Tongue (tissue), 2 donors: ENCODE measurements around the gene NETO2. TPM values are rescaled to one million over a fixed set of nuclear protein-coding genes. Genes with fewer than 3 reads are reported as not detected.
"Not testable (repeated sequence)": the region's sequence is repeated elsewhere in the genome, so short reads cannot be mapped to it uniquely, and the experiment has no call there.

Source experiments
- DNase-seq: peaks from one replicate; pipeline ENCODE4 v3.0.0-alpha.2; 2015
- total RNA-seq: library from RNA; depleted of rRNA; stranded (reverse); fragments of >200 nt; gene quantifications from one replicate; pipeline ENCODE4 v1.2.3, GENCODE V29; 2014

NETO2 gene
- total RNA-seq, 1 donor from 2014 or later: 7.4 TPM

DNA sequence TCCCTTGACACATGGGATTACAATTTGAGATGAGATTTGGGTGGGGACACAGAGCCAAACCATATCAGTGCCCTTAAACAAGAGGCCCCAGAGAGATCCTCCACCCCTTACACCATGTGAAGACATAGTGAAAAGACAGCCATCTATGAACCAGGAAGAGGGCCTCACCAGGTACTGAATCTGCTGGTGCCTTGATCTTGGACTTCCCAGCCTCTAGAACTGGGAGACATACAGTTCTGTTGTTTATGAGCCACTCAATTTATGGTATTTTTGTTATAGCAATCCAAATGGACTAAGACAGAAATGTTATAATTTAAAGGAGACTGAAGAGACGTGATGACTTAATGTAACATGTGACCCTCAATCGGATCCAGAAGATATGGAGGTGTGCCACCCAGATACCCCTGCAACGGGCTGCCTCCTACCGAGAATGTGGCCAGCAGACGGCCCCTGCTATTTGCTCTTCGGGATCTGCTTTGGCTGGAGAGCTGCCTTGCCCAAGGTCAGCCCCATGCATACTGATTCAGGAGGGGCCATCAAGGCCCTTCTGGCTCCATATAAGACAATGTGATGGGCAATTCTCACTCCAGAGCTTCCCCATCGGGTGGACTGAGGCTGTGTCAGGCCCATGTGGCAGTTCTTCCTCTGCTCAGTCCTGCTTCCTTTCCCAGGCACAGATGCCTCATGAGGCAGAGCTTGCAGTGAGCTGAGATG is 80.6 kb downstream of the NETO2 start:
- DNase-seq: no peak

DNA sequence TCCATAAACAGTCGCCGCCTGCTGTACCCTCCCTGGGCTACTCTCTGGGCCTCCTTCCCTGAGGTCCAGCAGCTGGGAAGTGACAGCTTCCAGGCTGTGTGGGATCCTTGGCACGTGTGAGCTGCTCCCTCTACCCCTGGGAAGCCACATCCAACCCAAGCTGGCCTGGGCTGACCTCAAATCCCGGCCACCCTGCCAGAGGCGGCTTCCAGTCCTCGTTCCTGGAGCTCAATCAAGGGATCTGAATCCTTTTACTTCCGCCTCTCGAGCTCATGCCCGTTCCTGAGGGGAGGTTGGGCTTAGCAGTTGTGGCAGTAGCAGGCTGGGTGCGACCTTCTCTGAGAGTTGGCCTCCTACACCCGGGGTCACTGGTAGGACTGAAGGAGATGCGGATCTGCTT is 82.5 kb downstream of the NETO2 start:
- no peak for DNase-seq

DNA sequence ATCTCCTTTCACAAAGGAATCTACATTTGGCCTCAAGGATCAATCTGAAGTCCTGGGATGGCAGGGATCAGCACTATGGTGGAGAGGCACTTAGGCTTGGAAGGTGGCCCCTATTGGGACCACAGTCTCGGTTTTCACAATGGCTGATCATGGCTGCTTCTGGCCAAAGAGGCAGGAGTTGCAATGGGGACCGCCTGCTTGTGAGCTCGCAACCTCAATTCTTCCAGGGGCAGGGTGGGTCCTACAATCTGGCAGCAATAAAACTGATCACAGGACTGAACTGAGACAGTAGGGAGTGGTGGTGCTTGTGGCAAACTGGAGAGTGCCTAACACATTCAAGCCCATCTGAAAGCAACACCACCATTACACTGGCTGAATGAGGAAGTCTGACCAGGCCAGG is 83.1 kb downstream of the NETO2 start:
- DNase-seq: no peak

DNA sequence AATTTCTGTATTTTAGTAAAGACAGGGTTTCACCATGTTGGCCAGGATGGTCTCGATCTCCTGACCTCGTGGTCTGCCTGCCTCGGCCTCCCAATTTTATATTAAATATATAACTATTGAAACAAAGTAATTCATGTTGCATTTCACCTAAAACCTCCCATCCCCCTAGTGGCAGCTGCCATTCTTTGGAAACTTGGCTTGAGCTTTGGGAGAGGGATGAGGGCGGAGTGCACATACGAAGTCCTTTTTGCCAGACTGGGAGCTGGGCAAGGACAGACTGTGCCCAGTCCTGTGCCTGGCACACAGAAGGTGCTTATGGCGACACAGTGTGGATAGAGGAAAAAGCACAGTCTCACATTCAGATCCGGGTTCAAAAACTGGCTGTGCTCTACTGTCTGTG is 83.8 kb downstream of the NETO2 start:
- DNase-seq: no peak

DNA sequence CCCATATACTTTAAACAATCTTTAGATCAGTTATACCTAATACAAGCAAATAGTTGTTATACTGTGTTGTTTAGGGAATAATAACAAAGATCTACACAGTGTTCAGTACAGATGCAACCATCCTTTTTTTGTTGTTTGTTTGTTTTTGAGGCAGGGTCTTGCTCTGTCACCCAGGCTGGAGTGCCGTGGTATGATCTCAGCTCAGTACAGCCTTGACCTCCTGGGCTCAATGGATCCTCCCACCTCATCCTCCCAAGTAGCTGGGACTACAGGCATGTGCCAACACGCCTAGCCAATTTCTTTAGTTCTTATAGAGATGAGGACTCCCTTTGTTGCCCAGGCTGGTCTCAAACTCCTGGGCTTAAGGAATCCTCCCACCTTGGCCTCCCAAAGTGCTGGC is 84.6 kb downstream of the NETO2 start:
- DNase-seq: not testable (repeated sequence)

DNA sequence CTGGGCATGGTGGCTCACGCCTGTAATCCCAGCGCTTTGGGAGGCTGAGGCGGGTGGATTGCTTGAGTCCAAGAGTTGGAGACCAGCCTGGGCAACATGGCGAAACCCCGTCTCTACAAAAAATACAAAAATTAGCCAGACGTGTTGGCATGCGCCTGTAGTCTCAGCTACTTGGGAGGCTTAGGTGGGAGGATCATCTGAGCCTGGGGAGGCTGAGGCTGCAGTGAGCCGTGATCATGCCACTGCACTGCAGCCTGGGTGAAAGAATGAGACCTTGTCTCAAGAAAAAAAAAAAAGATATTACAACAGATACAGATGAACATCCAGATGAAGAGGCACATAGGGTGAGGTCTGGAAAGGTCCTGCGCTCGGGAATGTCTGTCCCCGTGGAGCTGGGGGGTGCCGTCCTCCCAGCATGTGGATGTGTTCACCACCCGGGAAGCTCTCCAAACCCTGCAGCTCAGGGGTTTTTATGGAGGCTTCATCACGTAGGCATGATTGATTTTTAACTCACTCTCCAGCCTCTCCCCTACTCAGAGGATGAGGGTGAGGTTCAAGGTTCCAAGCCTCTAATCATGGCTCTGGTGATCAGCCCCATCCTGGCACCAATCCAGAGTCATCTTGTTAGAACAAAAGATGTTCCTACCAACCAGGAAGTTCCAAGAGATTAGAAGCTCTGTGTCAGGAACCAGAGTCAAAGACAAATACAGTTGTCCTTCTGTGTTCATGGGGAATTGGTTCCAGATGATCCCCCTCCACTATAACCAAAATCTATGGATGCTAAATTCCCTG is 85.3 kb downstream of the NETO2 start:
- DNase-seq: no peak

DNA sequence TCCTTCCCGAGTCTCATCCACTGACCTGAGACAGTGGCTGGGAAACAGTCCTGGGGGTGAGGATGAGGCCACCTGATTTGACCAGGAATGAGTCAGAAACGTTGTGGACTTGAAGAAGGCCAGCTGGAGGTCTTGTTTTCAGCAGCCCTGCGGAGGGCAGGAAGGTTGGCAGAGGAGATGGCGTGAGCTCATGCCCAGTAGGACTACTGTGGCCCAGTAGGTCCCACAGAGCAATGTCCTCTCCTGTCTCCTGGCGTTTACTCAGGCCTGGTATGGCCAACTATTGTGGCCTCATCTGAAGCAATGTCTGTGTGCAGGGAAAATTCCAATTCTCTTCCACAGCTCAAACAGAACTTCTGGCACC is 86.1 kb downstream of the NETO2 start:
- DNase-seq: no peak

DNA sequence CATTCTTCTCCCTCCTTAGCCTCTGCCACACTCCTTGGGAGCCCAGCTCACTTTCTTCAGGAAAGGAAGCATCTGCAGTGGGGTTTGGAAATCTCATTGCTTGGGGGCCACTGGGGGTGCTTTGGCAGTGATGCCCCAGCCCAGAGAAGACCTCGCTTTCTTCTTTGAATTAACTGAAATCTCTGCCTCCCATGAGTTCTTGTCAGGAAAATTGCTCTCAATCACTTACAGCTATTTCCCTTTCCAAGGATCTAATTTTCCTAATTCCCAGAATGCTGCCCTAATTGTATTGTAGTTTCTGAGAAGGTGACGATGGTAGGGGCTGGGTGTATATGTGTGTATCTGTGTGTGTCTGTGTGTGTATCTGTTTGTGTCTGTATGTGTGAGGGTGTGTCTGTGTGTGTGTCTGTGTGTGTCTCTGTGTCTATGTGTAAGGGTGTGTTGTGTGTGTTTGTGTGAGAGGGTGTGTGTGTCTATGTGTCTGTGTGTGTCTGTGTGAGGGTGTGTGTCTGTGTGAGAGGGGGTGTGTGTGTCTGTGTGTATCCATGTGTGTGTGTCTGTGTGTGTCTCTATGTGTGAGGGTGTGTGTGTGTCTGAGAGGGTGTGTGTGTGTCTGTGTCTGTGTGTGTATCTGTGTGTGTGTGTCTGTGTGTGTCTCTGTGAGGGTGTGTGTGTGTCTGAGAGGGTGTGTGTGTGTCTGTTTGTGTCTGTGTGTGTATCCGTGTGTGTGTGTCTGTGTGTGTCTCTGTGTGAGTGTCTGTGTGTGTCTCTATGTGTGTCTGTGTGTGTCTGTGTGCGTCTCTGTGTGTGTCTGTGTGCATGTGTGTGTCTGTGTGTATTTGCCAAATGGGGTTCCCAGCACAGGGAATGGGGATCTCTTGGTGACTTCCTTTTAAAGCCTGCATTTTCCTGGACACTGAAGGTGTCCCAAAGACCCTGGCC is 86.8 kb downstream of the NETO2 start:
- no peak for DNase-seq

DNA sequence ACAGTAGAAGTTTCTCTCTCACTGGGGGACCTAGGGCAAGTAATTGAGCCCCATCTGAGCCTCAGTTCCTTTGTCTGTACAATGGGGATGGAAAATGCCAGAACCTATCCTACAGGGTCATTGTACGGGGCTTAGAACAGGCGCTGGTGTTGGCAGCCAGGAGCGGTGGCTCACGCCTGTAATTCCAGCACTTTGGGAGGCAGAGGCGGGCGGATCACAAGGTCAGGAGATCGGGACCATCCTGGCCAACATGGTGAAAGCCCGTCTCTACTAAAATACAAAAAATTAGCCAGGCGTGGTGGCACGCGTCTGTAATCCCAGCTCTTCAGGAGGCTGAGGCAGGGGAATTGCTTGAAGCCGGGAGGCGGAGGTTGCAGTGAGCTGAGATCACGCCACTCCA is 87.7 kb downstream of the NETO2 start:
- DNase-seq: not testable (repeated sequence)

DNA sequence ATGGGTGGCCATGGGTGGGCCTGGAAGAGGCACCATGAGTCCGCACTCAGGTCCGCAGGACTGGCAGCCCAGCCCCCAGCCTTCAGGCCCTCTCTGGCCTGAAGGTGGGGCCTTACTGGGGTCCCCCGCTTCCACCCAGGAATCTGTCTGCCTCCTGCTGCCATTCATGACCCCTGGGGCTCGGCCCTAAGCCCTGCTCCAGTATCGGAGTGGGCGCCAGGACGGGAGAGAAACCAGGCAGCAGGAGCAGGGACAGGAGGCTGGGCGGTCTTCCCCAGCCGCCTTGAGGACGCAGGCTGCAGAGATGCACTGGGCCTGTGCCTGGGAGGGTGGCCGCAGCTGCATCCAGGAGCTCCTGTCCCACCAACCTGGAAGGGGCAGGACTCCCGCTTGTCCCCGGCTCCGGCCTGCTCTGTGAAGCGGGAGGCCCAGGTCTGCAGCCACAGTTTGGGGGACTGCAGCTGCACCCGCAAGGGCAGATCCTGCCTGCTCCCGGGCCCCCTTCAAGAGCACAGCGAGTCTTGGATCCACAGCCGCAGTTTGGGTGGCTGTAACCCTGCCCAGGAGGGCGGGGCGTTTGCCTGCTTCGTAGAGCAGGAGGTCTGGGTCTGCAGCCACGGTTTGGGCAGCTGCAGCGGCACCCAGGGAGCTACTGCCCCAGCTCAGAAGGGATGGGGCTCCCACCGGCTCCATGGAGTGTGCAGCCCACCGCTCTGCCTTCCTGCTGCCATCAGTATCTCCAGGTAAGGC is 88.4 kb downstream of the NETO2 start:
- DNase-seq: no peak

DNA sequence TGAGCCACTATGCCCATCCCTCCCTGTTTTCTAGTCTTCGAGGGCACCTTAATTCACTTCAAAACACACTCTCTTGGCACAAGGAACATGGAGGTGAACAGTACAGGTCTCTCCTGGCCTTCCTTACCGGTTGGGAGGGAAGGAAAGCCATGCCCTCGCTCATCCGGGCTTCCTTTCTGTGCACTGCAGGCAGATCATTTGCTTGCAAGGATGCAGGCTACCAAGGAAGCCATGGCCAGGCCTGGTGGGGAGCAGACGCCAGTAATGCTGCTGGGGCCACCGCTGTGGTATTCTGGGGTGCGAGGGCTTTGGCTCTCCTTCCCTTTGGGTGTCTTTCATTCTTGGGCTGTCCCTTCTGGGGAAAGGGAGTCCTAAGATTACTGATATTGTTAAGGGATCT is 89.4 kb downstream of the NETO2 start:
- no peak for DNase-seq

DNA sequence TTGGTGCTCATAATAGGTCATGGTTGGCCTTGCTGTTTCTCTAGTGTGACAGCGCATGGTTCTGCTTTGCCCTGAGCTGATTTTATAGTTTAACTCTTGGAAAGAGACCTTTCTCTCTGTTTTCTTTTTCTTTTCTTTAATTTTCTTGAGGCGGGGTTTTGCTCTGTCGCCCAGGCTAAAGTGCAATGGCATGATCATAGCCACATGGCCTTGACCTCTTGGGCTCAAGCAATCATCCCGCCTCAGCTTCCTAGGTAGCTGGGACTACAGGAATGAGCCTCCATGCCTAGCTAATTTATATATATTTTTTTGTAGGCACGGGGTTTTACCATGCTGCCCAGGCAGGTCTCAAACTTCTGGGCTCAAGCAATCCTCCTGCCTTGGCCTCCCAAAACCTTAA is 89.8 kb downstream of the NETO2 start:
- no peak for DNase-seq

DNA sequence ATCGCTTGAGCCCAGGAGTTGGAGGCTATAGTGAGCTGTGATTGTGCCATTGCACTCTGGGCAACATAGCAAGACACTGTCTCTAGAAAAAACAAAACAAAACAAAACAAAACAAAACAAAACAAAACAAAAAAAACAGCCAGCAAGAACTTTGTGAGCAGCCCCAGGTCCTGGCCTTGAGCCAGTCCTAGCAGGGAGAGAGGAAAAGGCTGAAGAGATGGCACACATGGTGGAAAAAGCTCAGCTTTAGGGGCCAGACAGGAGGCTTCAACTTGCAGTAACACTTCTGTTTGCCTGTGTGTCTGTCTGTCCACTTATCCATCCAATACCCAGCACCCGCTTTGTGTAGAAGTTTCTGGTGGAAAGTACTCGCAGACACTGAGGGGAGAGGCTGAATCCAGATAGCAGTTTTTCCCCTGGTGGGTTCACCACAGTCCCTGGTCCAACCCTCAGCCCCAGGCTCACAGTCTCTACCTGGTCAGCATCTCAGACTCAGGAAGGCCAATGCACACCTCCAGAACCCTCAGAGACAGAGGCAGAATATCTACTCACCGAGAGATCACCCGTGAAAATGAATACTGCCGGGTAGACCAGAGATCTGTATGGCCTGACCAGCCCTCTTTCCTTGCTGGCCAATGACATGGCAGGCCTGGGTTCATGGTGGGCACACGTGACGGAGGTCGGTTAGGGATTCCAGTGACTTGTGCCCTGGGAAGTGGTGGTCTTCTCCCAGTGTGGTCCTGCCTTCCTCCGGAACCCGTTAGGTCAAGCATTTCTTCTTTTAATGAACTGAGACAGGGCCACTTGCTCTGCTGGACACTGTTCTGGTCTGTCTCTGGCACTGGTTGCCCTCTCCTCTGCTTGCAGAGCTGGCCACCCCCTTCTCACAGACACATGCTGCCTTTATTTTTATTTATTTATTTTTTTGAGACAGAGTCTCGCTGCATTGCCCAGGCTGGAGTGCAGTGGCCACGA is 90.8 kb downstream of the NETO2 start:
- no peak for DNase-seq

DNA sequence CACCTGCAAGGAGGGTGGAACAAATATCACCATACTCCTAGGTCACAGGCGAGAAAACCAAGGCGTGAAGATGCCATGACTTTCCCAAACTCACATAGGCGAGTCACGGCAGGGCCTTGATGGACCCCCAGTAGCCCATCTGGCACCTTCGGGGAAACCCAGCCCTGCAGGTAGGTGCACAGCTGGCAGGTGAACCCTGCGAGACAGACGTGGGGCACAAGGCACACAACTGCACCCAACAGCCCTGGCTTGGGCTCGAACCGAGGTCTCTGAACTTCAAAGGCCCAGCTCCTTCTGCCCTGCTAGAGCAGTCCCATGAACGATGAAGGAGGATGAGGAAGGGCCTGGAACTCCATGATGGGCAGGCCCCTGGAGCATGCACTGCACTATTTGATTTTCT is 92.7 kb downstream of the NETO2 start:
- DNase-seq: no peak

DNA sequence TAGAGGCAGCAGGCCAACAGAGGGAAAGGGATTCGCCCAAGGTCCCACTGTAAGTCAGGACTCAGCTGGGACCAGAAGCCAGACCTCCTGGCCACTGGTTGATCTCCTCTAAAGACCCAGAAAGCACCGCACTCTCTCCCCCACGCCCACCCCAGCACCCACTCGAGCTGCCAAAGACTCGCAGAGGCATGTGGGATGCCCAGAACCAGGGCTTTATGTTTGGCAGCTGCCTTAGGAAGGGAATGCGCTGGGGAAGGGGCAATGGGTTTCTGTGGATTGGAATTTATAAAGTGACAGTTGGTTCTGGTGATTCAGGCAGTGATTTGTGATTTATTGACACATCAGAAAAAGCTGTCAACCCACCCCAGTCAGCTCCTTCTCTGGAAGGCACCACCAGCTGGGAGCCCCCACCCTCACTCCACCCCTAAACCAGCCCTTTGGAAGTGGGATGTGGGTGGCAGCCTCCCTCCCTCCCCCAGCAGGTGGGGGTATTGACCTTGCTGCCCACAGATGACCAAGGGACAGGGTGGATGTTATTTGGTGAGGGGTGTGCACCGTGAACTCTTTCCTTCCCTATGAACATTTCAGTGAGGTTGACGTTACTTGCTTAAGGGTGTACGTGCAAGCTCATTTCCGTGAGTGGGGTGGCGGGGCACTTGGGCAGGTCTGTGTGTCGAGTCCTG is 93.7 kb downstream of the NETO2 start:
- DNase-seq: no peak

DNA sequence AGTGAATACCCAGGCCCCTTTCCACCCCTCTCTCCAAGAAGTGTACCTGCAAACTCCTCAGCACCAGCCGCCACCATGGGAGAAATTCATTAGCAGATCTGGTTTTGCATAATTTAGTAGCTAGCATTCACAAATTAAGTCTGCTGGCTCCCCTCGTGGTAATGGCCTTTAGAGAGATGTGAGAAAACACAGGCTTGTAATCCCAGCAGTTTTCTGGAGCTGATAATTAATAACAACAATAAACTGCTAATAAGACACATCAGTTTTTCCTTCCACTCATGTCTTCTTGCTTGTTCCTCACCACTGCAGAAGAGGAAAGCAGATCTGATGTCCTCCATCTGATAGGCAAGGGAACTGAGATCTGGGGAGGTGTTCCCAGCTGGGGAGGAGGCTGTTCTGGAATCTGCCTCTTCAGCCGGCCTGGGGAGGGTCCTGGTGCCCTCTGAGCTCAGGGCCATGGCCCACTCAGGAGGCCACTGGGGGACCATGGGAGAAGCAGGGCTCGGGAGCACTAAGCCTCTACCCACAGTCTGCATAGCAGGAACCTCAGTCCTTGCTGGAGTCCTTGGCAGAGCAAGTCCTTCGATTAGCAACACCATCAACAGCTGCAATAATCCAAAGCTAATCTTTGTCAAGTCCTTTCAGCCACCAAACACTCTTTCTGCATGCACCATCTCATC is 96.1 kb downstream of the NETO2 start:
- DNase-seq: no peak

DNA sequence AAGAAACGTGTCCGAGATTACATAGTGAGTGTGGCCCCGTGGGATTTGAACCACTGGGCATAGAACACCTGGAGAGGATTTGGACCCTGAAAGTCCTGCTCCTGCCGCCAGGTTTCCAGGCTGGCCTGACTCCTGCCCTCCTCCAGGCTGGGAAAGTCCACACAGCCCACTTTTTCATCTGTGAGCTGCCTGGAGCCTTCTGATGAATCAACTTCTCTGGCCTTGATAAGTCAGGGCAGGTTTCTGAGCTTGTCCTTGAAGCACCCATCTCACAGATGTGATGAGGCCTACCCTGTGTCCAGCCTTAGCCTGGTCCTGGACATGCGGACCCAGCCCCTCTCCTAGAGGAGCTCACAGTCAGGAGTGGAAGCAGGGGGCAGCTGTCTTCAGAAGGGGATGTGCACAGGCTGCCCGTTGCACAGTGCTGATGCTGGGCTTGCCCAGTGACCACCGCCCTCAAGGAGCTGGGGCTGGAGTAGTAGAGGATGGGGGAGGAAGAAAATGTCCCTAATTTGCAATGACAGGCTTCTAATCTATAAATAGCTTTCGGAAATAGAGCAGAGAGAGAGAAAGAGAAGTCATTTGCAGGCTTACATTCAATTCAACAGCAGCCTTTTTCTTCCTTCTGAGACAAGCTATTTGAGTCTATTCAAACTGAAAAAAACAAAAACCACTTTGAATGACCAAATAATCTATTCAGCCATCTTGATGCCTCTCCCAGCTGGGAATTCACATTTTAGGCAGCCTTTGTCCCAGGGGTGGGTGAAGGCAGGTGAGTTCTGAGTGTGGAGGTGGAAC is 96.8 kb downstream of the NETO2 start:
- no peak for DNase-seq

DNA sequence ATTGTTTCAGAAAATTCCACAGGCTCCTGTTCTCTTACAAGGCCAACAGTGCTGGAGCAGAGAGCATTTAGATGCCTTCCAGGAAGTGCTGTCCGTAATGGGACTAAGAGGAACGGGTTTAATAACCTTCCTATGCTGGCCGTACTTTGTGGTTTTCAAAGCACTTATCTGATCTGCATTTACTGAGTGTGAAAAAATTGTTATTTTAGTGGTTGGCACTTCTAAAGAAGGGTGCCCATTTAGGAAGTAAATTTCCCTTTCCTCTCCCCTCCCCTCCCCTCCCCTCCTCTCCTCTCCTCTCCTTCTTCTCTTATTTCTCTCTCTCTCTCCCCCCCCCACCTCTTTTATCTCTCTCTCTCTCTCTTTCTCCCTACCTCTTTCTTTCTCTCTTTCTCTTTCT is 98.3 kb downstream of the NETO2 start:
- no peak for DNase-seq

DNA sequence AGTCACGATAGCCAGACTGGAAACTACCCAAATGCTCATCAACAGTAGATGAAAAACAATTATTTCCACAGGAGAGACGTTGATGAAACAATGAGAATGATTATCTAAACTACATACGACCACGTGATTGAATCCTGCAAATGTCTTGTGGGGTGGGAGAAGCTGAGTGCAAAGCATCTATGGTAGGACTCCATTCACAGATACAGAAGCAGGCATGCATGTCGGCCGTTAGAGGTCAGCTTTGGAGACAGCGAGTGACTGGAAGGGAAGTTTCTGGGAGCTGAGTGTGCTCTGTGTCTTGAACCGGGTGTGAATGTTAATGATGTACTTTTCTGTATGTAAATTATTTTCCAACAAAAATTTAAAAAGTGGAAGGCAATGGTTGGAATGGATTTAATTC is 98.7 kb downstream of the NETO2 start:
- no peak for DNase-seq
